ENCODE results near the gene OLIG1. TPM values are rescaled to one million over a fixed set of nuclear protein-coding genes. Genes with fewer than 3 reads are reported as not detected.

The OLIG1 gene
- total RNA-seq, 1 donor from 2014 or later = 14.2 TPM

- Mint-ChIP-seq H3K4me3 (ENCODE audit: unreplicated experiment) (no peak overlapping the region), H3K9me3 (ENCODE audit: unreplicated experiment) (peaks cover 8% of the 10 kb centered on the region), H3K27ac (ENCODE audit: unreplicated experiment) (no peak overlapping the region), H3K36me3 (ENCODE audit: unreplicated experiment) (no peaks in the 10 kb centered on the region), H3K27me3 (ENCODE audit: unreplicated experiment) (peaks cover 6% of the 10 kb centered on the region), H3K4me1 (ENCODE audit: low read depth, unreplicated experiment) (peaks cover 43% of the 10 kb centered on the region)
- DNase-seq = no peak
- no peak for TF ChIP-seq CTCF (IDR thresholded peaks at IDR 0.05; ENCODE audit: partially characterized antibody, unreplicated experiment)
Observed at GRCh38 chr21:33112151-33112550, 42.2 kb downstream of the OLIG1 start.

- Mint-ChIP-seq H3K9me3 (ENCODE audit: unreplicated experiment) (peaks cover 8% of the 10 kb centered on the region), H3K4me1 (ENCODE audit: low read depth, unreplicated experiment) (peaks cover 48% of the 10 kb centered on the region), H3K27ac (ENCODE audit: unreplicated experiment) (no peak overlapping the region), H3K4me3 (ENCODE audit: unreplicated experiment) (peak overlapping the region; percentile 32), H3K36me3 (ENCODE audit: unreplicated experiment) (no peaks in the 10 kb centered on the region), H3K27me3 (ENCODE audit: unreplicated experiment) (peaks cover 6% of the 10 kb centered on the region)
- no peak for DNase-seq
- no peak for TF ChIP-seq CTCF (IDR thresholded peaks at IDR 0.05; ENCODE audit: partially characterized antibody, unreplicated experiment)
Observed at GRCh38 chr21:33112681-33113080, 42.7 kb downstream of the OLIG1 start.

DNA sequence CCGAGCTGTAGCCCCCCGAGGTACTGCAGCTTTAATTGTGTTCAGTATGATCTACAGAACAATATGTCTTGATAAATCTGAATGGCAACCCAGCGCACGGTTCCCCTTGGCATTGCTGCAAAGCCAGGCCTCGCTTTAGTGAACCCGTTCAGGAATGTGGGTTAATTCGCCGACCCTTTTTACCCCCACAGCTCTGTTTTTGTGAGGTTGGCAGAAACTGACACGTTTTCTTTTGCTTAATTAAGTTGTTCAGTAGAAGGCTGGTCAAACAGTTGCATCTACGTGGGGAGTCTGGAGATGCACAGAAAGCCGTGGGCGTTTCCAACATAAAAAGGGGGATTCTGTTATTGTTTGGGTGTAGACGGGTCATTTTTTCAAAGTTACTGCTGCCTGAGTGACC, 43.2 kb downstream of the OLIG1 start:
- no peaks in the 10 kb centered on the region for H3K36me3 Mint-ChIP-seq (ENCODE audit: unreplicated experiment)
- peaks cover 49% of the 10 kb centered on the region for H3K4me1 Mint-ChIP-seq (ENCODE audit: low read depth, unreplicated experiment)
- H3K4me3 Mint-ChIP-seq (ENCODE audit: unreplicated experiment) = no peak overlapping the region
- no peak overlapping the region for H3K27ac Mint-ChIP-seq (ENCODE audit: unreplicated experiment)
- no peak for TF ChIP-seq CTCF (IDR thresholded peaks at IDR 0.05; ENCODE audit: partially characterized antibody, unreplicated experiment)
- H3K27me3 Mint-ChIP-seq (ENCODE audit: unreplicated experiment) = peaks cover 6% of the 10 kb centered on the region
- H3K9me3 Mint-ChIP-seq (ENCODE audit: unreplicated experiment) = peaks cover 8% of the 10 kb centered on the region
- DNase-seq = no peak

DNA sequence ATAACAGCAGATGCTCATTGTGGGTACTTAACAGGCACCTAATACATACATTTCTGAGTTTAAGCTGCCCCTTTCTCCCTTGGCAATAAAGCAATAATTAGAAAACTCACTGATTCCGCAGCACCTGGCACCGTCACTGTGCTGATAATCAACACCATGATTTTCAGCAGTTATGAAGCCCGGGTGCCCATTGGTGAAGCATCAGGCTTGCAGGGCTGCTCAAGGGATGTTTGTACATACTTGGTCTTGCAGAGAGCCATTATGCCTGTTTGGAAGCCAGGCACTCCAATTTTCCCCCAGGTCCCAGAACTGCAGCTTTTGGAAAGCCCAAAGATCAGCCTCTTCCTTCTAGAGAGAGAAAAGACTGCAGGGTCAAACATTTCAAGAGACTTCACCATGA, 44.3 kb downstream of the OLIG1 start:
- H3K27me3 Mint-ChIP-seq (ENCODE audit: unreplicated experiment) = peaks cover 6% of the 10 kb centered on the region
- H3K36me3 Mint-ChIP-seq (ENCODE audit: unreplicated experiment) = no peaks in the 10 kb centered on the region
- H3K4me3 Mint-ChIP-seq (ENCODE audit: unreplicated experiment) = no peak overlapping the region
- peaks cover 7% of the 10 kb centered on the region for H3K9me3 Mint-ChIP-seq (ENCODE audit: unreplicated experiment)
- peaks cover 49% of the 10 kb centered on the region for H3K4me1 Mint-ChIP-seq (ENCODE audit: low read depth, unreplicated experiment)
- H3K27ac Mint-ChIP-seq (ENCODE audit: unreplicated experiment) = no peak overlapping the region
- DNase-seq = no peak
- TF ChIP-seq CTCF (IDR thresholded peaks at IDR 0.05; ENCODE audit: partially characterized antibody, unreplicated experiment) = no peak

DNA sequence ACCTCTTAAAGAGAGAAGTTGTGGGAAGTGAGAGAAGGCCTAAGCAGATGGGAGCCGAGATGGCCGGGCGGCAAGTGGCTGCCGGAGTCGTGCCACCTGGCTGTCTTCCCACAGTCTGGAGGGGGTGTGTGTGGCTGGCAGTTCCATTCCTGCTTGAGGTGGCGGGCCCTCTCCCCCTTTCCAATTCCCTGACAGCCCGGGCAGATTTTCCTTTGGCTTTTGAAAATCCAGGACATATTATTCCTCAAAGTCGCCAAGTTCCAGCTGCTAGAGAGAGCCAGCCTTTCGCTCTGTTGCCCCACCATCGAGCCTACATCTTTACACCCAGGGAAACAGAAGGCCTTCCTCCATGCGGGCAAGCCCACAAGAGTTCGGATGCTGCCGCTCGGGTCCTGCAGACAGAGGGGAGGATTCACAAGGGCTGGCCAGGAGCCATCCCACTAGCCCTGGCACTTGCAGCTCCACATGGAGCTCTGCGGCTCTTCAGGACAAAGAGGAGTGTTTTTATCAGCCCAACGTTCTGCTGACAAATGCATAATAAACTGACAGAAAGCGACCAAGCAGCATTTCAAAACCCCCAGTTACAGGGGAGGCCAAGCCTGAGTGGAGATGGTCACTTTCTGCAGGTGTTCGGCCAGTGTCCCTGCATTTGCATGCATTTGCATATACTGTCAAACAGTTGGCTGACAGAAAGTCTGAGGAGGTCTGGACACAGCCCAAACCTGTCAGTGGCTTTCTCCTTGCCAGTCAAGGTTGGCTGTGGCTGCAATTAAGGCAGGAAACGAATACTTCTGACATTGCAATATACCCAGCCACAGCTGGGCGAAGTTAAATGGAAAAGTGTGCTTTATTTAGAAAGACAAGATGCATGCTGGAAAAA, 45.9 kb downstream of the OLIG1 start:
- H3K9me3 Mint-ChIP-seq (ENCODE audit: unreplicated experiment) = peaks cover 2% of the 10 kb centered on the region
- no peak for DNase-seq
- no peak for TF ChIP-seq CTCF (IDR thresholded peaks at IDR 0.05; ENCODE audit: partially characterized antibody, unreplicated experiment)
- H3K27me3 Mint-ChIP-seq (ENCODE audit: unreplicated experiment) = peaks cover 6% of the 10 kb centered on the region
- peak overlapping the region; percentile 4 for H3K4me3 Mint-ChIP-seq (ENCODE audit: unreplicated experiment)
- H3K4me1 Mint-ChIP-seq (ENCODE audit: low read depth, unreplicated experiment) = peaks cover 49% of the 10 kb centered on the region
- no peak overlapping the region for H3K27ac Mint-ChIP-seq (ENCODE audit: unreplicated experiment)
- no peaks in the 10 kb centered on the region for H3K36me3 Mint-ChIP-seq (ENCODE audit: unreplicated experiment)

Measured in glutamatergic neuron (in vitro differentiated cells).